ENCODE data around the gene CYTH4. TPM values are rescaled to one million over a fixed set of nuclear protein-coding genes. Genes with fewer than 3 reads are reported as not detected.

Gene CYTH4
- polyA plus RNA-seq, 1 experiment: not detected

GRCh38 chr22:37308385-37309200, 26.3 kb downstream of the CYTH4 start:
- POLR2A ChIA-PET: no interaction called here
- Histone ChIP-seq H3K36me3 (ENCODE audit: control insufficient read depth, insufficient read depth, low read length) (no peaks in the 10 kb centered on the region), H3K4me3 (ENCODE audit: low read depth, low read length) (no peak overlapping the region), H3K27me3 (ENCODE audit: control insufficient read depth, insufficient read depth, low read length) (no peaks in the 10 kb centered on the region)
- no peak for TF ChIP-seq CTCF (IDR thresholded peaks at IDR 0.05; ENCODE audit: insufficient read depth, low read depth, low read length)
- CTCF ChIA-PET: interaction anchor here (1.3 to 2.5 kb wide), 3 partner anchors 123 to 149 kb away, joined by 3 to 13 read pairs (median 12); no protein-coding TSS in a partner anchor
- no peak for DNase-seq (ENCODE audit: low read depth)

GRCh38 chr22:37309211-37310074, 27.1 kb downstream of the CYTH4 start:
- POLR2A ChIA-PET: no interaction called here
- TF ChIP-seq CTCF (IDR thresholded peaks at IDR 0.05; ENCODE audit: insufficient read depth, low read depth, low read length): 0 out of 2 replicates have a peak, but pooled peaks have one; percentile 3
- H3K27me3 ChIP-seq (ENCODE audit: control insufficient read depth, insufficient read depth, low read length): no peaks in the 10 kb centered on the region
- CTCF ChIA-PET: interaction anchor here (1.3 to 2.5 kb wide), 4 partner anchors 119 to 148 kb away, joined by 3 to 13 read pairs (median 10); no protein-coding TSS in a partner anchor
- H3K36me3 ChIP-seq (ENCODE audit: control insufficient read depth, insufficient read depth, low read length): no peaks in the 10 kb centered on the region
- DNase-seq (ENCODE audit: low read depth): no peak
- H3K4me3 ChIP-seq (ENCODE audit: low read depth, low read length): no peak overlapping the region

GRCh38 chr22:37310075-37310606, 27.8 kb downstream of the CYTH4 start:
- Histone ChIP-seq H3K27me3 (ENCODE audit: control insufficient read depth, insufficient read depth, low read length) (no peaks in the 10 kb centered on the region), H3K36me3 (ENCODE audit: control insufficient read depth, insufficient read depth, low read length) (no peaks in the 10 kb centered on the region), H3K4me3 (ENCODE audit: low read depth, low read length) (no peak overlapping the region)
- TF ChIP-seq CTCF (IDR thresholded peaks at IDR 0.05; ENCODE audit: insufficient read depth, low read depth, low read length): no peak
- no peak for DNase-seq (ENCODE audit: low read depth)
- POLR2A ChIA-PET: no interaction called here
- CTCF ChIA-PET: interaction anchor here (0.8 to 2.5 kb wide), 5 partner anchors 41 to 148 kb away, joined by 3 to 13 read pairs (median 7); no protein-coding TSS in a partner anchor

GRCh38 chr22:37310815-37311595, 28.7 kb downstream of the CYTH4 start:
- DNase-seq (ENCODE audit: low read depth): no peak
- no peak overlapping the region for H3K4me3 ChIP-seq (ENCODE audit: low read depth, low read length)
- ChIA-PET CTCF (interaction anchor here (0.8 to 10.8 kb wide), 5 partner anchors 42 to 147 kb away, joined by 4 to 223 read pairs (median 12); no protein-coding TSS in a partner anchor), POLR2A (no interaction called here)
- no peaks in the 10 kb centered on the region for H3K36me3 ChIP-seq (ENCODE audit: control insufficient read depth, insufficient read depth, low read length)
- no peak for TF ChIP-seq CTCF (IDR thresholded peaks at IDR 0.05; ENCODE audit: insufficient read depth, low read depth, low read length)
- no peaks in the 10 kb centered on the region for H3K27me3 ChIP-seq (ENCODE audit: control insufficient read depth, insufficient read depth, low read length)
